ENCODE results near the gene PACRG. TPM values are rescaled to one million over a fixed set of nuclear protein-coding genes. Genes with fewer than 3 reads are reported as not detected.

Gene PACRG
- total and polyA plus RNA-seq, 2 of the 4 experiments (the other 2 are of a cell fraction) = not detected

GRCh38 chr6:163019926-163020325 is 292.2 kb downstream of the PACRG start:
- in situ Hi-C loops (cut with MboI; ENCODE audit: low sequenced_read_pairs) (no loop called here), dilution Hi-C loops (cut with HindIII; ENCODE audit: low sequenced_read_pairs, unreplicated experiment) (no loop called here), intact Hi-C loops (cut with micrococcal nuclease) (no loop called here)
- Histone ChIP-seq H3K23ac (ENCODE audit: low read depth, low read length) (no peak overlapping the region), H3K9ac (ENCODE audit: low read depth, low read length) (no peak overlapping the region), H2BK120ac (ENCODE audit: low read depth, low read length) (no peak overlapping the region), H2AK5ac (ENCODE audit: low read depth, low read length) (no peak overlapping the region), H3K36me3 (ENCODE audit: control insufficient read depth, insufficient read depth, low read length) (no peaks in the 10 kb centered on the region), H4K20me1 (ENCODE audit: insufficient read depth, low read length) (no peaks in the 10 kb centered on the region), H3K9me3 (ENCODE audit: control insufficient read depth, insufficient read depth, low read length) (peaks cover 10% of the 10 kb centered on the region; the same call in 1 of the 2 replicates), H3K14ac (replicated peaks; ENCODE audit: low read depth, low read length) (no peak overlapping the region), H3K18ac (ENCODE audit: low read depth, low read length) (no peak overlapping the region), H3K4ac (ENCODE audit: low read depth, low read length) (no peak overlapping the region), H2BK20ac (ENCODE audit: low read depth, low read length) (no peak overlapping the region), H2AK9ac (replicated peaks; ENCODE audit: low read depth, low read length, poor library complexity) (no peak overlapping the region), H2AFZ (replicated peaks; ENCODE audit: low read length, poor library complexity) (no peak overlapping the region), H3K27ac (ENCODE audit: insufficient read depth, low read length) (no peak overlapping the region), H3K4me3 (ENCODE audit: insufficient read depth, low read depth, low read length) (no peak overlapping the region), H2BK15ac (ENCODE audit: low read depth, low read length) (no peak overlapping the region), H3K9me1 (ENCODE audit: insufficient read depth, low read length) (no peaks in the 10 kb centered on the region), H3K79me1 (ENCODE audit: low read depth in 1 of 2, low read length in 2 of 2) (no peaks in the 10 kb centered on the region), H3K56ac (ENCODE audit: extremely low read depth, insufficient read depth, low read length) (no peak overlapping the region), H3K27me3 (ENCODE audit: control insufficient read depth, insufficient read depth, low read length) (no peaks in the 10 kb centered on the region), H2BK5ac (ENCODE audit: low read depth, low read length, poor library complexity, severe bottlenecking) (no peak overlapping the region), H3K4me1 (ENCODE audit: control insufficient read depth, insufficient read depth, low read length) (no peaks in the 10 kb centered on the region), H3K4me2 (ENCODE audit: low read depth, low read length) (no peak overlapping the region), H4K91ac (ENCODE audit: insufficient read depth, low read depth, low read length) (no peak overlapping the region), H4K5ac (ENCODE audit: low read depth, low read length) (no peak overlapping the region), H4K8ac (ENCODE audit: low read depth in 2 of 2, low read length in 2 of 2) (no peak overlapping the region)
- BruUV-seq (replicated peaks) = no TSS peak
- DNase-seq (no peak), ATAC-seq (ENCODE audit: low read depth) (no peak)
- CTCF ChIA-PET = no interaction called here
- POLR2A ChIA-PET (ENCODE audit: unreplicated experiment) = no interaction called here
- TF ChIP-seq MXI1 (IDR thresholded peaks at IDR 0.05; ENCODE audit: borderline replicate concordance, low read depth, low read length) (no peak), FOS (IDR thresholded peaks at IDR 0.05; ENCODE audit: low read depth, low read length) (no peak), ELK1 (IDR thresholded peaks at IDR 0.05; ENCODE audit: borderline replicate concordance, low read depth, low read length) (no peak), SMC3 (IDR thresholded peaks at IDR 0.05; ENCODE audit: low read depth, low read length) (no peak), CTCF (conservative IDR thresholded peaks at IDR 0.05; ENCODE audit: low read depth, low read length) (no peak), CHD1 (IDR thresholded peaks at IDR 0.05; ENCODE audit: low read depth, low read length) (no peak), POLR2A (IDR thresholded peaks at IDR 0.05; ENCODE audit: low read depth, low read length) (no peak), NFE2L2 (IDR thresholded peaks at IDR 0.05; ENCODE audit: low read depth, low read length) (no peak), MAFK (IDR thresholded peaks at IDR 0.05; ENCODE audit: low read depth, low read length) (no peak), RFX5 (IDR thresholded peaks at IDR 0.05; ENCODE audit: low read depth, low read length) (no peak), CEBPB (IDR thresholded peaks at IDR 0.05; ENCODE audit: low read depth, low read length) (no peak), MAZ (IDR thresholded peaks at IDR 0.05; ENCODE audit: borderline replicate concordance, low read depth, low read length) (no peak), RCOR1 (IDR thresholded peaks at IDR 0.05; ENCODE audit: insufficient replicate concordance, low read length) (no peak), RAD21 (IDR thresholded peaks at IDR 0.05; ENCODE audit: low read length) (no peak), USF2 (IDR thresholded peaks at IDR 0.05; ENCODE audit: low read depth, low read length) (no peak), BHLHE40 (IDR thresholded peaks at IDR 0.05; ENCODE audit: low read depth, low read length) (no peak)
- no CpG with 5 or more reads among the region's 3 CpGs for WGBS, 2 experiments (ENCODE audit: extremely low coverage in 2 of 2, insufficient read length in 1 of 2)
